ENCODE data around the gene CD8B.
"Not testable (repeated sequence)": the region's sequence is repeated elsewhere in the genome, so short reads cannot be mapped to it uniquely, and the experiment has no call there.

- TF ChIP-seq, protein P1, sequence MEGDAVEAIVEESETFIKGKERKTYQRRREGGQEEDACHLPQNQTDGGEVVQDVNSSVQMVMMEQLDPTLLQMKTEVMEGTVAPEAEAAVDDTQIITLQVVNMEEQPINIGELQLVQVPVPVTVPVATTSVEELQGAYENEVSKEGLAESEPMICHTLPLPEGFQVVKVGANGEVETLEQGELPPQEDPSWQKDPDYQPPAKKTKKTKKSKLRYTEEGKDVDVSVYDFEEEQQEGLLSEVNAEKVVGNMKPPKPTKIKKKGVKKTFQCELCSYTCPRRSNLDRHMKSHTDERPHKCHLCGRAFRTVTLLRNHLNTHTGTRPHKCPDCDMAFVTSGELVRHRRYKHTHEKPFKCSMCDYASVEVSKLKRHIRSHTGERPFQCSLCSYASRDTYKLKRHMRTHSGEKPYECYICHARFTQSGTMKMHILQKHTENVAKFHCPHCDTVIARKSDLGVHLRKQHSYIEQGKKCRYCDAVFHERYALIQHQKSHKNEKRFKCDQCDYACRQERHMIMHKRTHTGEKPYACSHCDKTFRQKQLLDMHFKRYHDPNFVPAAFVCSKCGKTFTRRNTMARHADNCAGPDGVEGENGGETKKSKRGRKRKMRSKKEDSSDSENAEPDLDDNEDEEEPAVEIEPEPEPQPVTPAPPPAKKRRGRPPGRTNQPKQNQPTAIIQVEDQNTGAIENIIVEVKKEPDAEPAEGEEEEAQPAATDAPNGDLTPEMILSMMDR (conservative IDR thresholded peaks at IDR 0.05; ENCODE audit: low read depth in 2 of 2), result not testable (repeated sequence)
- TF ChIP-seq REST (IDR thresholded peaks at IDR 0.05; ENCODE audit: unreplicated experiment); EZH2phosphoT487 (IDR thresholded peaks at IDR 0.05; ENCODE audit: unreplicated experiment); CREB1 (CRISPR knock-in tag; IDR thresholded peaks at IDR 0.05; ENCODE audit: low read depth); ZNF331 (CRISPR knock-in tag; IDR thresholded peaks at IDR 0.05; ENCODE audit: low read depth); ETS1 (IDR thresholded peaks at IDR 0.05); NANOG (IDR thresholded peaks at IDR 0.05; ENCODE audit: borderline replicate concordance); EZH2 (IDR thresholded peaks at IDR 0.05; ENCODE audit: low read depth, unreplicated experiment); POLR2AphosphoS5 (IDR thresholded peaks at IDR 0.05; ENCODE audit: low read depth); JUNB (IDR thresholded peaks at IDR 0.05; ENCODE audit: unreplicated experiment); ZNF114 (CRISPR knock-in tag; IDR thresholded peaks at IDR 0.05); STAT1 (IDR thresholded peaks at IDR 0.05; ENCODE audit: unreplicated experiment): not testable (repeated sequence)
These were observed 44.2 kb upstream of the CD8B start for GRCh38 chr2:86905868-86906267.

All from GM23338 (cell line).